ENCODE measurements around the gene DGAT2. TPM values are rescaled to one million over a fixed set of nuclear protein-coding genes. Genes with fewer than 3 reads are reported as not detected.

Gene DGAT2
- total RNA-seq, 1 experiment from 2014 or later, result 1.6 TPM

DNA sequence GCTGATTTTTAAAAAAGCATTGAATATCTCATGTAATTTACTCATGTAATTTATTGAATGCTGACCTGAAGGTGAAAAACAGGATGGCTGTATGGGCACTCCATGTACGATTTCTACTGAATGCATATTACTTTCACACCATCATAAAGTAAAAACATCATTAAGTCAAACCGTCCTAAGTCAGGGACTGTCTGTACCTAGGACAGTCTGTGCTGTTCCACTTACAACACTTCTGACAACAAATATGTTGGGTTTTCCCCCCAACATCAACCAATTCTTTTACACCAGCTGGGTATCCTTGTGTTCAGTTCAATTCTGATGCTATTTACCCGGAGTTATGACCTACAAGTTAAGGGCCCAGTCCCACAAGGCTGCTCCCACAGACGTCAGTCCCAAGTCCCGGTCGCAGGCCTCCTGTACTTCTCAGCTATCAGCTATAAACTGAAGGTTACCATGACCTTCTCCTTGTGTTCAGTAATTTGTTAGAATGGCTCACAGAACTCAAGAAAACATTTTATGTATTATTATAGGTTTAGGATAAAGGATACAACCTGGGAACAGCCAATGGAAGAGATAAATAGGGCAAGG lies 63.4 kb downstream of the DGAT2 start (continued):
- TF ChIP-seq EMX1 (CRISPR knock-in tag; IDR thresholded peaks at IDR 0.05) (no peak), ZNF317 (CRISPR knock-in tag; IDR thresholded peaks at IDR 0.05; ENCODE audit: borderline replicate concordance, low read depth) (no peak)

DNA sequence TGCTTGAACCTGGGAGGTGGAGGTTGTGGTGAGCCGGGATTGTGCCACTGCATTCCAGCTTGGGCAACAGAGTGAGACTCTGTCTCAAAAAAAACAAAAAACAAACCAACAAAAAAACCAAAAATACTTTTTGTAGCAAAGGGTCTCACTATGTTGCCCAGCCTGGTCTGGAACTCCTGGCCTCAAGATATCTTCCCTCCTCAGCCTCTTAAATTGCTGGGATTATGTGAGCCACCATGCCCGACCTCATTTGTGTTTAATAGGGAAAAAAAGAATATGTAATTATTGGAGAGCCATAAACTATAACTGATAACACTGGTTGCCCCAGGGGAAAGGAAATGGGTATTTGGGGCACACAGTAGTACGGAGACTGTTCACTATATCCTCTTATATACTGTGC lies 66.2 kb downstream of the DGAT2 start:
- DNase-seq (ENCODE audit: low spot score), result no peak
- ATAC-seq, result no peak
- no peak for TF ChIP-seq MXD4 (CRISPR knock-in tag; IDR thresholded peaks at IDR 0.05; ENCODE audit: borderline replicate concordance)
- TF ChIP-seq, protein P1, sequence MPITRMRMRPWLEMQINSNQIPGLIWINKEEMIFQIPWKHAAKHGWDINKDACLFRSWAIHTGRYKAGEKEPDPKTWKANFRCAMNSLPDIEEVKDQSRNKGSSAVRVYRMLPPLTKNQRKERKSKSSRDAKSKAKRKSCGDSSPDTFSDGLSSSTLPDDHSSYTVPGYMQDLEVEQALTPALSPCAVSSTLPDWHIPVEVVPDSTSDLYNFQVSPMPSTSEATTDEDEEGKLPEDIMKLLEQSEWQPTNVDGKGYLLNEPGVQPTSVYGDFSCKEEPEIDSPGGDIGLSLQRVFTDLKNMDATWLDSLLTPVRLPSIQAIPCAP (CRISPR knock-in tag; IDR thresholded peaks at IDR 0.05), result no peak
- TF ChIP-seq ATF1 (CRISPR knock-in tag; IDR thresholded peaks at IDR 0.05), result no peak
- no peak for TF ChIP-seq TP53 (CRISPR knock-in tag; IDR thresholded peaks at IDR 0.05)
- TF ChIP-seq, protein P2, sequence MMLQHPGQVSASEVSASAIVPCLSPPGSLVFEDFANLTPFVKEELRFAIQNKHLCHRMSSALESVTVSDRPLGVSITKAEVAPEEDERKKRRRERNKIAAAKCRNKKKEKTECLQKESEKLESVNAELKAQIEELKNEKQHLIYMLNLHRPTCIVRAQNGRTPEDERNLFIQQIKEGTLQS (CRISPR knock-in tag; conservative IDR thresholded peaks at IDR 0.05), result no peak
- no peak for TF ChIP-seq PRRX2 (CRISPR knock-in tag; IDR thresholded peaks at IDR 0.05)
- TF ChIP-seq ZNF219 (CRISPR knock-in tag; IDR thresholded peaks at IDR 0.05; ENCODE audit: borderline replicate concordance), result no peak
- TF ChIP-seq SOX15 (CRISPR knock-in tag; IDR thresholded peaks at IDR 0.05), result no peak
- TF ChIP-seq, protein P3, sequence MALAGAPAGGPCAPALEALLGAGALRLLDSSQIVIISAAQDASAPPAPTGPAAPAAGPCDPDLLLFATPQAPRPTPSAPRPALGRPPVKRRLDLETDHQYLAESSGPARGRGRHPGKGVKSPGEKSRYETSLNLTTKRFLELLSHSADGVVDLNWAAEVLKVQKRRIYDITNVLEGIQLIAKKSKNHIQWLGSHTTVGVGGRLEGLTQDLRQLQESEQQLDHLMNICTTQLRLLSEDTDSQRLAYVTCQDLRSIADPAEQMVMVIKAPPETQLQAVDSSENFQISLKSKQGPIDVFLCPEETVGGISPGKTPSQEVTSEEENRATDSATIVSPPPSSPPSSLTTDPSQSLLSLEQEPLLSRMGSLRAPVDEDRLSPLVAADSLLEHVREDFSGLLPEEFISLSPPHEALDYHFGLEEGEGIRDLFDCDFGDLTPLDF (CRISPR knock-in tag; IDR thresholded peaks at IDR 0.05), result no peak
- TF ChIP-seq GABPB1 (CRISPR knock-in tag; IDR thresholded peaks at IDR 0.05), result no peak
- TF ChIP-seq NR2C2 (CRISPR knock-in tag; IDR thresholded peaks at IDR 0.05), result no peak
- no peak for TF ChIP-seq SMAD3 (CRISPR knock-in tag; IDR thresholded peaks at IDR 0.05; ENCODE audit: borderline replicate concordance)
- no peak for TF ChIP-seq EMX1 (CRISPR knock-in tag; IDR thresholded peaks at IDR 0.05)
- TF ChIP-seq FOXJ3 (CRISPR knock-in tag; IDR thresholded peaks at IDR 0.05; ENCODE audit: borderline replicate concordance), result no peak
- TF ChIP-seq ZNF671 (CRISPR knock-in tag; IDR thresholded peaks at IDR 0.05), result no peak
- Mint-ChIP-seq H3K27me3 (ENCODE audit: low read depth) (no peaks in the 10 kb centered on the region), H3K36me3 (peaks cover 17% of the 10 kb centered on the region), H3K9me3 (peaks cover 19% of the 10 kb centered on the region), H3K4me1 (peaks cover under 1% of the 10 kb centered on the region), H3K4me3 (no peak overlapping the region), H3K27ac (no peak overlapping the region)
- POLR2A ChIA-PET, result no interaction called here
- CTCF ChIA-PET, result interaction anchor here (0.7 kb wide), 1 partner anchor 33 kb away, joined by 3 read pairs; no protein-coding TSS in a partner anchor

DNA sequence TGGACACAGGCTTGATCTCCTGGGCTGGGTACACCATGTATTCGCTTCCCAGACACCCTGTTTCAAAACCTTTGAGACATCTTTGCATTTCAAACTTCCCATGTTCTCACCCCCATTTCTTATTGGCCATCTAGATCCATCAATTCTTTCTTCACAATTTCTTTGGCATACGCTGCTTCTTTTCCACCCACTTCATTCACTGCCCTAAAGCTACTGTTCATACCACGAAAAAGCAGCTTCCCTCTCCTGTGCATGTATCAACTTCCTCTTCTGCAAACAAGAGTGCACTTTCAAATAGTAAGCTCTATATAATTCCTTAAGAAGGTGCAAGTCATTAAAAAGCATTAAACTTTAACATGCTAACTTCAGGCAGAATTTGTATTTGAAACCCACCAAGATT lies 67.8 kb downstream of the DGAT2 start:
- POLR2A ChIA-PET, result interaction anchor here (0.7 kb wide), 2 partner anchors 28 to 128 kb away, joined by 4 to 6 read pairs; no protein-coding TSS in a partner anchor
- no peak for DNase-seq (ENCODE audit: low spot score)
- no peak overlapping the region for H3K4me3 Mint-ChIP-seq
- no peak for ATAC-seq
- H3K4me1 Mint-ChIP-seq, result peaks cover 9% of the 10 kb centered on the region
- CTCF ChIA-PET, result interaction anchor here (1.2 kb wide), 1 partner anchor 316 kb away, joined by 7 read pairs; no protein-coding TSS in a partner anchor
- H3K9me3 Mint-ChIP-seq, result peaks cover 19% of the 10 kb centered on the region
- peaks cover 17% of the 10 kb centered on the region for H3K36me3 Mint-ChIP-seq
- H3K27ac Mint-ChIP-seq, result no peak overlapping the region
- no peaks in the 10 kb centered on the region for H3K27me3 Mint-ChIP-seq (ENCODE audit: low read depth)
- TF ChIP-seq TCF7 (CRISPR knock-in tag; IDR thresholded peaks at IDR 0.05; ENCODE audit: low read depth) (no peak), GABPB1 (CRISPR knock-in tag; IDR thresholded peaks at IDR 0.05) (no peak), SMAD3 (CRISPR knock-in tag; IDR thresholded peaks at IDR 0.05; ENCODE audit: borderline replicate concordance) (no peak)
- TF ChIP-seq, protein P4, sequence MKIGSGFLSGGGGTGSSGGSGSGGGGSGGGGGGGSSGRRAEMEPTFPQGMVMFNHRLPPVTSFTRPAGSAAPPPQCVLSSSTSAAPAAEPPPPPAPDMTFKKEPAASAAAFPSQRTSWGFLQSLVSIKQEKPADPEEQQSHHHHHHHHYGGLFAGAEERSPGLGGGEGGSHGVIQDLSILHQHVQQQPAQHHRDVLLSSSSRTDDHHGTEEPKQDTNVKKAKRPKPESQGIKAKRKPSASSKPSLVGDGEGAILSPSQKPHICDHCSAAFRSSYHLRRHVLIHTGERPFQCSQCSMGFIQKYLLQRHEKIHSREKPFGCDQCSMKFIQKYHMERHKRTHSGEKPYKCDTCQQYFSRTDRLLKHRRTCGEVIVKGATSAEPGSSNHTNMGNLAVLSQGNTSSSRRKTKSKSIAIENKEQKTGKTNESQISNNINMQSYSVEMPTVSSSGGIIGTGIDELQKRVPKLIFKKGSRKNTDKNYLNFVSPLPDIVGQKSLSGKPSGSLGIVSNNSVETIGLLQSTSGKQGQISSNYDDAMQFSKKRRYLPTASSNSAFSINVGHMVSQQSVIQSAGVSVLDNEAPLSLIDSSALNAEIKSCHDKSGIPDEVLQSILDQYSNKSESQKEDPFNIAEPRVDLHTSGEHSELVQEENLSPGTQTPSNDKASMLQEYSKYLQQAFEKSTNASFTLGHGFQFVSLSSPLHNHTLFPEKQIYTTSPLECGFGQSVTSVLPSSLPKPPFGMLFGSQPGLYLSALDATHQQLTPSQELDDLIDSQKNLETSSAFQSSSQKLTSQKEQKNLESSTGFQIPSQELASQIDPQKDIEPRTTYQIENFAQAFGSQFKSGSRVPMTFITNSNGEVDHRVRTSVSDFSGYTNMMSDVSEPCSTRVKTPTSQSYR (CRISPR knock-in tag; IDR thresholded peaks at IDR 0.05), result no peak
- TF ChIP-seq, protein P5, sequence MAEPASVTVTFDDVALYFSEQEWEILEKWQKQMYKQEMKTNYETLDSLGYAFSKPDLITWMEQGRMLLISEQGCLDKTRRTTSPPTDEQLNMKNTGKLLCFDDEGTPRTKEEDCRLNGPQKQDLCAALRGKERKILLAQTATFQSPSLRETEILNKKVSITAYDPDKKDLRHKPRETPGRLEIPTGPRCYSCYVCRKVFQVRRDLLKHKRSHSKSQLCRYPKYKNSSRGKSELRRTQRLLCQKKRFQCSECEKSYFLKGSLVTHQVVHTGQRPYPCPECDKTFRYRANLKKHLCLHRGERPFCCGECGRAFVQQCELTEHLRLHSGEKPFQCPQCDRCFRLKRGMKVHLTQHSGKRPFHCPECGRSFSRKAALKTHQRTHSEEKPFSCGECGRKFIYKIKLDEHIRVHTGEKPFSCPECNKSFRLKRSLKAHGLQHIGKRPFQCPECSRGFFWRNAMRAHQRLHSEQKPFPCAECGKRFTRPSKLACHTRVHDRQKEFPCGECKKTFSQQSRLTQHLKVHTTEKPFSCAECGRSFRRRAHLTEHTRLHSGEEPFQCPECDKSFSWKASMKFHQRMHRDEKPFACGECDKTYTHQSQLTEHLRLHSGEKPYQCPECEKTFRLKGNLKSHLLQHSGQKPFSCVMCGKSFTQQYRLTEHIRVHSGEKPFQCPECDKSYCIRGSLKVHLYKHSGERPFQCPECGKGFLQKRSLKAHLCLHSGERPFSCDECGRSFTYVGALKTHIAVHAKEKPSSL (CRISPR knock-in tag; conservative IDR thresholded peaks at IDR 0.05), result no peak

All from WTC11 (cell line).